COLO668 (cell line): ENCODE data around the gene CHCT1.
A peak's percentile ranks its signal among the peaks of the same experiment; 100 is the strongest.
"Not testable (repeated sequence)": the region's sequence is repeated elsewhere in the genome, so short reads cannot be mapped to it uniquely, and the experiment has no call there.

Experiments used
- DNase-seq: peaks from one replicate; lab custom pipeline; 2025; ENCODE audit not compliant: unreplicated experiment; lab: John Stamatoyannopoulos, UW

Gene CHCT1

GRCh38 chr17:60422162-60422665 is at the start of gene CHCT1:
TSS of gene CHCT1 (plus strand) at chr17:60422489. CDS start at chr17:60422593, 104 bp downstream.
- no peak for DNase-seq

- no peak for DNase-seq
These were observed 49.4 kb upstream of the CHCT1 start for GRCh38 chr17:60372790-60373483.

- not testable (repeated sequence) for DNase-seq
These were observed 44.1 kb upstream of the CHCT1 start for GRCh38 chr17:60378187-60378586.

- DNase-seq = not testable (repeated sequence)
These were observed 42.8 kb upstream of the CHCT1 start for GRCh38 chr17:60379461-60379860.

- no peak for DNase-seq
These were observed 40.3 kb upstream of the CHCT1 start for GRCh38 chr17:60381958-60382357.

- no peak for DNase-seq
These were observed 38.9 kb upstream of the CHCT1 start for GRCh38 chr17:60383379-60383778.

GRCh38 chr17:60384921-60385320 is 37.4 kb upstream of the CHCT1 start:
- not testable (repeated sequence) for DNase-seq

GRCh38 chr17:60386147-60387058 is 35.9 kb upstream of the CHCT1 start:
- no peak for DNase-seq

- no peak for DNase-seq
These were observed 34.6 kb upstream of the CHCT1 start for GRCh38 chr17:60387666-60388065.

GRCh38 chr17:60388742-60389141 is 33.5 kb upstream of the CHCT1 start:
- DNase-seq = no peak

GRCh38 chr17:60390186-60390585 is 32.1 kb upstream of the CHCT1 start:
- DNase-seq = no peak

GRCh38 chr17:60390925-60391470 is 31.3 kb upstream of the CHCT1 start:
- peak; percentile 16 for DNase-seq

- peak; percentile 62 for DNase-seq
These were observed 30.7 kb upstream of the CHCT1 start for GRCh38 chr17:60391471-60392041.

GRCh38 chr17:60392042-60392844 is 30.0 kb upstream of the CHCT1 start, which contains the start of gene USP32:
TSS of gene USP32 (minus strand) at chr17:60392133. CDS start at chr17:60391939, 194 bp downstream.
- DNase-seq = peak; percentile 95

GRCh38 chr17:60392845-60393702 is 29.2 kb upstream of the CHCT1 start:
- peak; percentile 12 for DNase-seq

- DNase-seq = no peak
These were observed 28.2 kb upstream of the CHCT1 start for GRCh38 chr17:60393840-60394723.

GRCh38 chr17:60395508-60396065 is 26.7 kb upstream of the CHCT1 start:
- no peak for DNase-seq

- no peak for DNase-seq
These were observed 25.9 kb upstream of the CHCT1 start for GRCh38 chr17:60396412-60396811.
